C4-2B (cell line): ENCODE data around the gene B3GALT5.

Experiments
- ZFX ChIP-seq: fragments of 450-650 bp; IDR thresholded peaks from 2 replicates; pipeline ENCODE4 v1.6.1; 2017
- TF ChIP-seq, protein P1 (sequence below): fragments of 450-650 bp; conservative IDR thresholded peaks from 2 replicates; pipeline ENCODE4 v1.5.1; 2017; ENCODE audit warnings: mild to moderate bottlenecking

DNA sequence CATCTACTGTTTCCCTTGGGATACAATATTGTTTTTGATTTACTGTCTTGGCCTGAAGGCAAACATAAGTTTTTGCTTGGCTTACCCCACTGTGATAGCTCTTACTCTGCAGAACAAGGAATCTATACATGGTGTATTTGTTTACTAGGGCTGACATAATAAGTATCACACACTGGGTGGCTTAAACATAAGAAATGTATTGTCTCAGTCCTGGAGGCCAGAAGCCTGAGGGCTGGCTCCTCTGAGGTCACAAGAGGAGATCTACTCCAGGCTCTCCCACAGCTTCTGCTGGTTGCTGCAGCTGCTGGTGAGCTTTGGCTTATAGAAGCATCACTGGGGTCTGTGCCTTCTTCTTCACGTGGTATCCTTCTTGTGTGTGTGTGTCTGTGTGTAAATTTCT lies 101.6 kb downstream of the B3GALT5 start:
- TF ChIP-seq, protein P1, sequence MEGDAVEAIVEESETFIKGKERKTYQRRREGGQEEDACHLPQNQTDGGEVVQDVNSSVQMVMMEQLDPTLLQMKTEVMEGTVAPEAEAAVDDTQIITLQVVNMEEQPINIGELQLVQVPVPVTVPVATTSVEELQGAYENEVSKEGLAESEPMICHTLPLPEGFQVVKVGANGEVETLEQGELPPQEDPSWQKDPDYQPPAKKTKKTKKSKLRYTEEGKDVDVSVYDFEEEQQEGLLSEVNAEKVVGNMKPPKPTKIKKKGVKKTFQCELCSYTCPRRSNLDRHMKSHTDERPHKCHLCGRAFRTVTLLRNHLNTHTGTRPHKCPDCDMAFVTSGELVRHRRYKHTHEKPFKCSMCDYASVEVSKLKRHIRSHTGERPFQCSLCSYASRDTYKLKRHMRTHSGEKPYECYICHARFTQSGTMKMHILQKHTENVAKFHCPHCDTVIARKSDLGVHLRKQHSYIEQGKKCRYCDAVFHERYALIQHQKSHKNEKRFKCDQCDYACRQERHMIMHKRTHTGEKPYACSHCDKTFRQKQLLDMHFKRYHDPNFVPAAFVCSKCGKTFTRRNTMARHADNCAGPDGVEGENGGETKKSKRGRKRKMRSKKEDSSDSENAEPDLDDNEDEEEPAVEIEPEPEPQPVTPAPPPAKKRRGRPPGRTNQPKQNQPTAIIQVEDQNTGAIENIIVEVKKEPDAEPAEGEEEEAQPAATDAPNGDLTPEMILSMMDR: no peak
- no peak for TF ChIP-seq ZFX
